Brain pericyte (primary cell): Measurements from ENCODE around the gene KCNAB3.
"Not testable (repeated sequence)": the region's sequence is repeated elsewhere in the genome, so short reads cannot be mapped to it uniquely, and the experiment has no call there.

ENCODE experiments used
- DNase-seq: peaks from one replicate; pipeline ENCODE4 v3.0.0-alpha.2; 2012; ENCODE audit warnings: low read depth, low spot score

Gene KCNAB3

GRCh38 chr17:7929158-7930023, at the start of gene KCNAB3:
Gene KCNAB3 (minus strand): TSS chr17:7929856. CDS start chr17:7929435, 421 bp downstream.
- no peak for DNase-seq

- no peak for DNase-seq
These were observed 48.1 kb upstream of the KCNAB3 start for GRCh38 chr17:7977805-7978204.

GRCh38 chr17:7977039-7977438, 47.4 kb upstream of the KCNAB3 start:
- no peak for DNase-seq

- DNase-seq, result no peak
These were observed 45.0 kb upstream of the KCNAB3 start for GRCh38 chr17:7974638-7975131.

GRCh38 chr17:7972131-7972785, 42.6 kb upstream of the KCNAB3 start:
- DNase-seq, result no peak

GRCh38 chr17:7971651-7972050, 42.0 kb upstream of the KCNAB3 start:
- DNase-seq, result no peak

GRCh38 chr17:7969433-7969832, 39.8 kb upstream of the KCNAB3 start:
- DNase-seq, result no peak

GRCh38 chr17:7967751-7968150, 38.1 kb upstream of the KCNAB3 start:
- no peak for DNase-seq

GRCh38 chr17:7961421-7961820, 31.8 kb upstream of the KCNAB3 start:
- no peak for DNase-seq

- no peak for DNase-seq
These were observed 30.0 kb upstream of the KCNAB3 start for GRCh38 chr17:7959503-7960253.

- no peak for DNase-seq
These were observed 26.7 kb upstream of the KCNAB3 start for GRCh38 chr17:7956228-7956965.

GRCh38 chr17:7955414-7956227, 26.0 kb upstream of the KCNAB3 start:
- no peak for DNase-seq

- DNase-seq, result not testable (repeated sequence)
These were observed 23.6 kb upstream of the KCNAB3 start for GRCh38 chr17:7953266-7953665.

GRCh38 chr17:7951143-7951792, 21.6 kb upstream of the KCNAB3 start:
- DNase-seq, result no peak

GRCh38 chr17:7950578-7950977, 20.9 kb upstream of the KCNAB3 start:
- DNase-seq, result no peak

- DNase-seq, result no peak
These were observed 18.0 kb upstream of the KCNAB3 start for GRCh38 chr17:7947651-7948050.

- DNase-seq, result no peak
These were observed 16.8 kb upstream of the KCNAB3 start for GRCh38 chr17:7946441-7946840.

- DNase-seq, result no peak
These were observed 16.0 kb upstream of the KCNAB3 start for GRCh38 chr17:7945651-7946050.

- no peak for DNase-seq
These were observed 14.7 kb upstream of the KCNAB3 start for GRCh38 chr17:7944326-7944725.

GRCh38 chr17:7943291-7943690, 13.6 kb upstream of the KCNAB3 start:
- no peak for DNase-seq
